OCI-LY3 (cell line): ENCODE data around the gene RNF111.

ENCODE experiments used
- EZH2phosphoT487 ChIP-seq: fragments of 200-600 bp; shearing (Covaris generic); IDR thresholded peaks from 2 replicates; pipeline ENCODE4 v1.6.1; 2018; ENCODE audit warnings: antibody characterized with exemption, mixed run types, low read depth
- TF ChIP-seq, protein P1 (sequence below): fragments of 200-600, 300-600 bp; sonication (generic); IDR thresholded peaks from 2 replicates; pipeline ENCODE4 v1.5.1; 2014; ENCODE audit warnings: antibody characterized with exemption, low read length, low read depth

DNA sequence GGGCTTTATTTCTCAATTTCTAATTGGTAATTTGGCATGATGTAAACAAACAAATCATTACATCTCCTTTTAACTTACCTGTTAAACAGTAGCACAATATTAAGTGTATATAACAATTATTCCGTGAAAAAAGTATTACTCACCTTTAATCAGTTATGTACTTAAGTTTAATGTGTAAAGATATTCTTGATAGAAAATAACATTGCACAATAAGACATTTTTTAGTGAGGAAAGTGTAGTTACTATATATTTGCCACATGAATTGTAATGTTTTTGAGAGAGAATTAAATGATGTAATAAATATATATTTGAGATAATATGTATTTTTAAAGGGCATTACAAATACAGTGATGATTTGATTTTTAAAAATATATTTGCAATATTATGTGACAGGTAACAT lies 106.6 kb downstream of the RNF111 start:
- TF ChIP-seq, protein P1, sequence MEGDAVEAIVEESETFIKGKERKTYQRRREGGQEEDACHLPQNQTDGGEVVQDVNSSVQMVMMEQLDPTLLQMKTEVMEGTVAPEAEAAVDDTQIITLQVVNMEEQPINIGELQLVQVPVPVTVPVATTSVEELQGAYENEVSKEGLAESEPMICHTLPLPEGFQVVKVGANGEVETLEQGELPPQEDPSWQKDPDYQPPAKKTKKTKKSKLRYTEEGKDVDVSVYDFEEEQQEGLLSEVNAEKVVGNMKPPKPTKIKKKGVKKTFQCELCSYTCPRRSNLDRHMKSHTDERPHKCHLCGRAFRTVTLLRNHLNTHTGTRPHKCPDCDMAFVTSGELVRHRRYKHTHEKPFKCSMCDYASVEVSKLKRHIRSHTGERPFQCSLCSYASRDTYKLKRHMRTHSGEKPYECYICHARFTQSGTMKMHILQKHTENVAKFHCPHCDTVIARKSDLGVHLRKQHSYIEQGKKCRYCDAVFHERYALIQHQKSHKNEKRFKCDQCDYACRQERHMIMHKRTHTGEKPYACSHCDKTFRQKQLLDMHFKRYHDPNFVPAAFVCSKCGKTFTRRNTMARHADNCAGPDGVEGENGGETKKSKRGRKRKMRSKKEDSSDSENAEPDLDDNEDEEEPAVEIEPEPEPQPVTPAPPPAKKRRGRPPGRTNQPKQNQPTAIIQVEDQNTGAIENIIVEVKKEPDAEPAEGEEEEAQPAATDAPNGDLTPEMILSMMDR = no peak
- no peak for TF ChIP-seq EZH2phosphoT487
